GM06990 (cell line): ENCODE measurements around the gene CRIM1.

Experiments used
- DNase-seq: peaks from one replicate; pipeline ENCODE4 v3.0.0-alpha.2; 2011; ENCODE audit not compliant: insufficient read length; ENCODE audit errors: extremely low read depth
- H3K27me3 ChIP-seq: replicated peaks from 2 replicates; pipeline ENCODE4 v1.6.0; 2011; ENCODE audit warnings: low read length; ENCODE audit not compliant: control insufficient read depth, insufficient read depth
- H3K36me3 ChIP-seq: 2 replicates; pipeline ENCODE4 v1.5.1; 2011; ENCODE audit warnings: low read length; ENCODE audit not compliant: control insufficient read depth, insufficient read depth
- H3K4me3 ChIP-seq: replicated peaks from 2 replicates; pipeline ENCODE4 v1.5.1; 2011; ENCODE audit warnings: low read depth, mild to moderate bottlenecking, control low read depth, low read length
- CTCF ChIP-seq: IDR thresholded peaks from 2 replicates; pipeline ENCODE4 v1.5.1; 2011; ENCODE audit warnings: low read length, control low read depth, mild to moderate bottlenecking, inconsistent platforms; ENCODE audit not compliant: insufficient read depth, poor library complexity, severe bottlenecking

CRIM1 gene

GRCh38 chr2:36566887-36567286 lies 211.3 kb downstream of the CRIM1 start:
- H3K27me3 ChIP-seq: no peaks in the 10 kb centered on the region
- H3K36me3 ChIP-seq: peaks cover 2% of the 10 kb centered on the region
- TF ChIP-seq CTCF: no peak
- DNase-seq: no peak
- H3K4me3 ChIP-seq: no peak overlapping the region

GRCh38 chr2:36567711-36568408 lies 212.3 kb downstream of the CRIM1 start:
- no peak for TF ChIP-seq CTCF
- peaks cover 2% of the 10 kb centered on the region for H3K36me3 ChIP-seq
- DNase-seq: no peak
- no peaks in the 10 kb centered on the region for H3K27me3 ChIP-seq
- no peak overlapping the region for H3K4me3 ChIP-seq

GRCh38 chr2:36568516-36569246 lies 213.1 kb downstream of the CRIM1 start:
- TF ChIP-seq CTCF: no peak
- H3K4me3 ChIP-seq: no peak overlapping the region
- no peak for DNase-seq
- no peaks in the 10 kb centered on the region for H3K27me3 ChIP-seq
- H3K36me3 ChIP-seq: peaks cover 4% of the 10 kb centered on the region

GRCh38 chr2:36569267-36569856 lies 213.8 kb downstream of the CRIM1 start:
- no peak for DNase-seq
- Histone ChIP-seq H3K27me3 (no peaks in the 10 kb centered on the region), H3K4me3 (no peak overlapping the region), H3K36me3 (peaks cover 4% of the 10 kb centered on the region)
- no peak for TF ChIP-seq CTCF

- no peak overlapping the region for H3K4me3 ChIP-seq
- TF ChIP-seq CTCF: no peak
- no peaks in the 10 kb centered on the region for H3K27me3 ChIP-seq
- peaks cover 4% of the 10 kb centered on the region for H3K36me3 ChIP-seq
- DNase-seq: no peak
Measured at GRCh38 chr2:36570416-36570815, 214.8 kb downstream of the CRIM1 start.
